ENCODE results near the gene HRH1. TPM values are rescaled to one million over a fixed set of nuclear protein-coding genes. Genes with fewer than 3 reads are reported as not detected.

Gene HRH1
- total RNA-seq, 1 donor from 2014 or later: 2.1 TPM

DNA sequence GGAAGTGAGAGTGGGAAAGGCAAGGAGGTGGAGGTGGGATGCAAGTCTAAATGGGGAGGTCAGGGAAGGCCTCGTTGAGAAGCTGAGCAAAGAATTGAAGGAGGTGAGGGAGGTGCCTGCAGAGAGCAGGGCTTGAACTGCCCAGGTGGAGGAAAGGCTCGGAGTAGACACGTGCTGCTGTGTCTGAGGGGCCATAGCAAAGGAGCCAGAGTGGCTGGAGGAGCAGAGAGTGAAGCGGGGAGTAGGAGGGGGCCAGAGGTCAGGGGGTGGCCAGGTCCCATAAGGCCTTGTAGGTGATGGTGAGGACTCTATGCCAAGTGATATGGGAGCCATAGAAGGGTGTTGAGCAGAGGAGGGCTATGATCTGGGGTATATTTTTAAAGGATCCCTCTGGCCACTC, 21.4 kb upstream of the HRH1 start:
- TF ChIP-seq EZH2 (IDR thresholded peaks at IDR 0.05; ENCODE audit: insufficient read depth, low read length): no peak
- TF ChIP-seq, protein P1, sequence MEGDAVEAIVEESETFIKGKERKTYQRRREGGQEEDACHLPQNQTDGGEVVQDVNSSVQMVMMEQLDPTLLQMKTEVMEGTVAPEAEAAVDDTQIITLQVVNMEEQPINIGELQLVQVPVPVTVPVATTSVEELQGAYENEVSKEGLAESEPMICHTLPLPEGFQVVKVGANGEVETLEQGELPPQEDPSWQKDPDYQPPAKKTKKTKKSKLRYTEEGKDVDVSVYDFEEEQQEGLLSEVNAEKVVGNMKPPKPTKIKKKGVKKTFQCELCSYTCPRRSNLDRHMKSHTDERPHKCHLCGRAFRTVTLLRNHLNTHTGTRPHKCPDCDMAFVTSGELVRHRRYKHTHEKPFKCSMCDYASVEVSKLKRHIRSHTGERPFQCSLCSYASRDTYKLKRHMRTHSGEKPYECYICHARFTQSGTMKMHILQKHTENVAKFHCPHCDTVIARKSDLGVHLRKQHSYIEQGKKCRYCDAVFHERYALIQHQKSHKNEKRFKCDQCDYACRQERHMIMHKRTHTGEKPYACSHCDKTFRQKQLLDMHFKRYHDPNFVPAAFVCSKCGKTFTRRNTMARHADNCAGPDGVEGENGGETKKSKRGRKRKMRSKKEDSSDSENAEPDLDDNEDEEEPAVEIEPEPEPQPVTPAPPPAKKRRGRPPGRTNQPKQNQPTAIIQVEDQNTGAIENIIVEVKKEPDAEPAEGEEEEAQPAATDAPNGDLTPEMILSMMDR (IDR thresholded peaks at IDR 0.05; ENCODE audit: insufficient read depth, low read depth, low read length): no peak

DNA sequence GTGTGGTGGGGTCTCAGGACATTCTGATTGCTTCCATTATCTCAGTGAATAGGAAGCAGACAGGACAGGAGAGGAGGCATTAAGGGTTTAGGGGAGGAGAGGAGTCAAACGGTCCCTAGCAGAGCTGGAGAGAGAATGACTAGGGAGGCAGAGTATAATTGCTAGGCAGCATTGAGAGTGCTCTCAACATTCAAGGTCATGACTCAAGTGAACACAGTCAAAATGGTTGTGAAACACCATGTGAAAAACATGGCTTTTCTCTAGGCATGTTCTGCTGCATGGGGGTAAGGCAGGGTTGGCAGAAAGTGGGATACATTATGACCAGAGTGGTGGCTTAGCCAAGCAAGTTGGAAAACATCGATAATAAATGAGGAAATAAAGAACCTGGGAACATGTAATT, 19.5 kb upstream of the HRH1 start:
- H3K27ac Mint-ChIP-seq (ENCODE audit: unreplicated experiment): no peak overlapping the region
- no peak for DNase-seq (ENCODE audit: low read depth)
- peaks cover 2% of the 10 kb centered on the region for H3K9me3 Mint-ChIP-seq (ENCODE audit: unreplicated experiment)
- no peaks in the 10 kb centered on the region for H4K20me1 ChIP-seq (ENCODE audit: insufficient read depth, low read length)
- H3K27ac ChIP-seq (ENCODE audit: low read depth, low read length): no peak overlapping the region
- H3K4me3 ChIP-seq (ENCODE audit: insufficient read depth, low read depth, low read length): no peak overlapping the region
- no peak for TF ChIP-seq EZH2 (IDR thresholded peaks at IDR 0.05; ENCODE audit: insufficient read depth, low read length)
- TF ChIP-seq, protein P1 (IDR thresholded peaks at IDR 0.05; ENCODE audit: insufficient read depth, low read depth, low read length): no peak
- H2AFZ ChIP-seq (ENCODE audit: low read depth, low read length): no peak overlapping the region
- H3K27me3 Mint-ChIP-seq (ENCODE audit: low read depth, unreplicated experiment): no peaks in the 10 kb centered on the region
- H3K36me3 ChIP-seq (ENCODE audit: insufficient read depth, low read length): no peaks in the 10 kb centered on the region
- H3K4me1 ChIP-seq (ENCODE audit: insufficient read depth, low read length): peaks cover 14% of the 10 kb centered on the region
- no peak for FAIRE-seq
- no peaks in the 10 kb centered on the region for H3K79me2 ChIP-seq (ENCODE audit: insufficient read depth, low read length)
- no peak overlapping the region for H3K4me2 ChIP-seq (ENCODE audit: low read length)
- H3K27me3 ChIP-seq (ENCODE audit: insufficient read depth, low read length): no peaks in the 10 kb centered on the region
- no peak overlapping the region for H3K4me3 Mint-ChIP-seq (ENCODE audit: unreplicated experiment)
- H3K4me1 Mint-ChIP-seq (ENCODE audit: low read depth, unreplicated experiment): peaks cover 13% of the 10 kb centered on the region
- H3K9ac ChIP-seq (ENCODE audit: low read length): no peak overlapping the region
- H3K36me3 Mint-ChIP-seq (ENCODE audit: low read depth, unreplicated experiment): no peaks in the 10 kb centered on the region
- H3K9me3 ChIP-seq (ENCODE audit: insufficient read depth, low read depth, low read length): no peaks in the 10 kb centered on the region

More for the DNA sequence above, 21.4 kb upstream of the HRH1 start:
- peaks cover 13% of the 10 kb centered on the region for H3K4me1 ChIP-seq (ENCODE audit: insufficient read depth, low read length)
- no peak for FAIRE-seq
- no peaks in the 10 kb centered on the region for H3K79me2 ChIP-seq (ENCODE audit: insufficient read depth, low read length)
- Mint-ChIP-seq H3K27ac (ENCODE audit: unreplicated experiment) (no peak overlapping the region), H3K36me3 (ENCODE audit: low read depth, unreplicated experiment) (no peaks in the 10 kb centered on the region), H3K9me3 (ENCODE audit: unreplicated experiment) (no peaks in the 10 kb centered on the region), H3K27me3 (ENCODE audit: low read depth, unreplicated experiment) (peaks cover 9% of the 10 kb centered on the region), H3K4me3 (ENCODE audit: unreplicated experiment) (no peak overlapping the region), H3K4me1 (ENCODE audit: low read depth, unreplicated experiment) (peaks cover 13% of the 10 kb centered on the region)
- H3K4me3 ChIP-seq (ENCODE audit: insufficient read depth, low read depth, low read length): no peak overlapping the region
- DNase-seq (ENCODE audit: low read depth): no peak
- H3K36me3 ChIP-seq (ENCODE audit: insufficient read depth, low read length): no peaks in the 10 kb centered on the region
- H3K4me2 ChIP-seq (ENCODE audit: low read length): no peak overlapping the region
- no peaks in the 10 kb centered on the region for H3K9me3 ChIP-seq (ENCODE audit: insufficient read depth, low read depth, low read length)
- H3K27ac ChIP-seq (ENCODE audit: low read depth, low read length): no peak overlapping the region
- no peaks in the 10 kb centered on the region for H4K20me1 ChIP-seq (ENCODE audit: insufficient read depth, low read length)
- no peaks in the 10 kb centered on the region for H3K27me3 ChIP-seq (ENCODE audit: insufficient read depth, low read length)
- H2AFZ ChIP-seq (ENCODE audit: low read depth, low read length): no peak overlapping the region
- no peak overlapping the region for H3K9ac ChIP-seq (ENCODE audit: low read length)

DNA sequence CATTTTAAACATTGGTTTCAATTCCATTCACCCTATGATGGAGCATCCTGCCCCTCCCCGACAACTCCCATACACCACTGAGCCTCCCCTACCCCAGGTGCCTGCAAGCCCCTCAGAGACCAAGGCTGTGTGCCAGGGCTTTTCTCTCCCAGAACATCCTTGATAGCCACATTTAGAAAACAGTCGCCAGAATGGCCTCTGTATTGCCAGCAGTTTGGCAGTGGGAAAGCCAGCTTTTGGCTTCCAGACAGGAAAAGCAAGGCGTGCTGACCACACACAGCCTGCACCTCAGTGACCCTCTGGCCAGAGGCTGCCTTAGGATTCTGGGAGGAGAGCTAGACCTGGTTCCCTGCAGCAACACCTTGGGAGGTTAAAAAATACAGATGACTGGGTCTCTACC, 18.2 kb upstream of the HRH1 start:
- TF ChIP-seq, protein P1 (IDR thresholded peaks at IDR 0.05; ENCODE audit: insufficient read depth, low read depth, low read length): no peak
- no peak for TF ChIP-seq EZH2 (IDR thresholded peaks at IDR 0.05; ENCODE audit: insufficient read depth, low read length)
- Histone ChIP-seq H3K79me2 (ENCODE audit: insufficient read depth, low read length) (no peaks in the 10 kb centered on the region), H3K4me3 (ENCODE audit: insufficient read depth, low read depth, low read length) (no peak overlapping the region), H3K4me1 (ENCODE audit: insufficient read depth, low read length) (peaks cover 22% of the 10 kb centered on the region), H3K9me3 (ENCODE audit: insufficient read depth, low read depth, low read length) (no peaks in the 10 kb centered on the region), H3K9ac (ENCODE audit: low read length) (peak overlapping the region; percentile 96), H2AFZ (ENCODE audit: low read depth, low read length) (peak overlapping the region; percentile 60), H3K27me3 (ENCODE audit: insufficient read depth, low read length) (no peaks in the 10 kb centered on the region), H4K20me1 (ENCODE audit: insufficient read depth, low read length) (no peaks in the 10 kb centered on the region), H3K4me2 (ENCODE audit: low read length) (peak overlapping the region; percentile 95), H3K36me3 (ENCODE audit: insufficient read depth, low read length) (no peaks in the 10 kb centered on the region), H3K27ac (ENCODE audit: low read depth, low read length) (peak overlapping the region; percentile 100)
- peaks cover 1% of the 10 kb centered on the region for H3K36me3 Mint-ChIP-seq (ENCODE audit: low read depth, unreplicated experiment)
- H3K4me3 Mint-ChIP-seq (ENCODE audit: unreplicated experiment): no peak overlapping the region
- no peaks in the 10 kb centered on the region for H3K27me3 Mint-ChIP-seq (ENCODE audit: low read depth, unreplicated experiment)
- peak overlapping the region; percentile 95 for H3K27ac Mint-ChIP-seq (ENCODE audit: unreplicated experiment)
- H3K9me3 Mint-ChIP-seq (ENCODE audit: unreplicated experiment): peaks cover 2% of the 10 kb centered on the region
- H3K4me1 Mint-ChIP-seq (ENCODE audit: low read depth, unreplicated experiment): peaks cover 13% of the 10 kb centered on the region
- FAIRE-seq: no peak
- peak; percentile 45 for DNase-seq (ENCODE audit: low read depth)

All from astrocyte (in vitro differentiated cells and primary cell).